Activated CD8-positive, alpha-beta T cell treated with anti-CD3 and anti-CD28 coated beads for 36 hours (primary cell): ENCODE results near the gene KLK6. TPM values are rescaled to one million over a fixed set of nuclear protein-coding genes. Genes with fewer than 3 reads are reported as not detected.

Source experiments
- ATAC-seq: fragments of 200-7000 bp; cut with Tn5 transposase; one replicate; pipeline ENCODE4 v1.10.0; 2021; ENCODE audit warnings: mild to moderate bottlenecking, moderate library complexity
- CTCF ChIA-PET: fragments of 350-600 bp; sonication (Branson Sonifier 250); formaldehyde crosslinking; loops from one replicate; lab custom pipeline; 2021; ENCODE audit warnings: antibody characterized with exemption; lab: Charles Lee
- POLR2A ChIA-PET: fragments of 350-600 bp; sonication (Branson Sonifier 250); formaldehyde crosslinking; loops from one replicate; lab custom pipeline; 2021; ENCODE audit warnings: antibody characterized with exemption; lab: Charles Lee
- DNase-seq: peaks from one replicate; pipeline ENCODE4 v3.0.0-alpha.2; 2020
- H3K27ac Mint-ChIP-seq: one replicate; pipeline ENCODE4 v1.8.0; 2021; ENCODE audit warnings: mild to moderate bottlenecking, mixed read lengths
- H3K27me3 Mint-ChIP-seq: one replicate; pipeline ENCODE4 v1.8.0; 2021; ENCODE audit warnings: mixed read lengths
- H3K36me3 Mint-ChIP-seq: one replicate; pipeline ENCODE4 v1.8.0; 2021; ENCODE audit warnings: low read depth, mixed read lengths
- H3K4me1 Mint-ChIP-seq: one replicate; pipeline ENCODE4 v1.8.0; 2021; ENCODE audit warnings: low read depth, mixed read lengths
- H3K4me3 Mint-ChIP-seq: one replicate; pipeline ENCODE4 v1.8.0; 2021; ENCODE audit warnings: mild to moderate bottlenecking, moderate library complexity, mixed read lengths
- H3K9me3 Mint-ChIP-seq: one replicate; pipeline ENCODE4 v1.8.0; 2021; ENCODE audit warnings: mixed read lengths
- CTCF ChIP-seq: fragments of 200-600 bp; IDR thresholded peaks from one replicate; pipeline ENCODE4 v1.8.0; 2022; ENCODE audit warnings: antibody characterized with exemption, mild to moderate bottlenecking
- intact Hi-C: fragments of 100-400 bp; cut with micrococcal nuclease; formaldehyde crosslinking; loops from one replicate; pipeline ENCODE4 v1.10.0; 2022
- total RNA-seq, 2 experiments: library from RNA; stranded (reverse); gene quantifications; one replicate each; pipeline ENCODE4 v1.2.3, GENCODE V29; 2021

The KLK6 gene
- not detected for total RNA-seq

- TF ChIP-seq CTCF = no peak
- intact Hi-C loops = no loop called here
- ChIA-PET CTCF (no interaction called here), POLR2A (no interaction called here)
- Mint-ChIP-seq H3K4me3 (no peak within 1 kb of the TSS), H3K36me3 (no peaks in the 10 kb centered on the region), H3K9me3 (no peaks in the 10 kb centered on the region), H3K27ac (no peak within 1 kb of the TSS), H3K4me1 (no peaks in the 10 kb centered on the region), H3K27me3 (peaks cover 34% of the 10 kb centered on the region)
- ATAC-seq = no peak
- DNase-seq = no peak
Measured at GRCh38 chr19:50969413-50969760, at the start of gene KLK6. TSS of gene KLK6 (minus strand) at chr19:50969591. CDS start at chr19:50968104, 1,487 bp downstream.

- peaks cover 62% of the 10 kb centered on the region for H3K27me3 Mint-ChIP-seq
- peak overlapping the region; percentile 34 for H3K4me3 Mint-ChIP-seq
- ATAC-seq (no peak), DNase-seq (no peak)
- TF ChIP-seq CTCF = no peak
- peaks cover 14% of the 10 kb centered on the region for H3K4me1 Mint-ChIP-seq
- H3K36me3 Mint-ChIP-seq = no peaks in the 10 kb centered on the region
- POLR2A ChIA-PET = no interaction called here
- intact Hi-C loops = no loop called here
- CTCF ChIA-PET = interaction anchor here (1.1 kb wide), 1 partner anchor 139 kb away, joined by 3 read pairs; no protein-coding TSS in a partner anchor
- no peak overlapping the region for H3K27ac Mint-ChIP-seq
- no peaks in the 10 kb centered on the region for H3K9me3 Mint-ChIP-seq
Measured at GRCh38 chr19:51018745-51019543, 49.6 kb upstream of the KLK6 start.

DNA sequence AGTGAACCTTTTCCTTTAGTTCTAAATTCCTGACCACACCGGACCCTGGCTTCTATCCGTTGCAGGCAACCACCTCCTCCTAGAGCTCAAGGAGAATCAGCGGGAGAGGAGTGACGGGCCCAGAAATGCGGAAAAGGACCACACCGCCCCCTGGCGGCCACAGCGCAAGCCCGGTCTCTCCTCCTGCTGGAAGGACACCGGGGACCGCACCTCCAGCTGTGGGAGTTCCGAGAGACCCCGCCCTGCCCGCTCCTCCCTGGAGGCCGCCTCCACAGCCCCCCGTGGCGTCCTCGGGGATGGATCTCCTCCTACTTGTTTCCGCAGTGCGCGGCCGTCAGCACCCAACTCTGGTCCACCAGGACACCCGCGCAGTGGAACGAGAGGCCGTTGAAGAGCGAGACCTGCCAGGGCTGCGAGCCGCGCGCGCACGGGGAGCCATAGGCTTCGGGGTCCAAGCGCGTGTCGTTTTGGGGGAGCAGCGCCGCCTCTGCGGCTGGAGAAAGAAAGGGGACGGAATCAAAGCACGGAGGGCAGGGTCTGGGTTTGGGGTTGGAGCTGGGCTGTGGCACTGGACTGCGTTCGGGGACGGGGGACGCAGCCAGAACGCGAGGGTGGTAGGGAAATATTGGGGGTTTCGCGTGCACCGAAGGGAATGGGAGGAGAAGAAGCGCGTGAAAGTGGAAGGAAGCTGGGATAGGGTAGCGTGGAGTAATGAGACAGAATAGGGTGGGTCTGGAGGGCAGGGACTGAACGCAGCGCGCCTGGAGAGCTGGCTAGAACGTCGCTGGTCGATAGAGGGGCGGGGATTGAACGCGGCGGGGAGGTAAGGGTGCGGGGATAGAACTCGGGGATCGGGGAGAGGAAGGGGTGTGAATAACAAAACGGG is 47.6 kb upstream of the KLK6 start:
- ChIA-PET CTCF (interaction anchor here (1.0 to 1.6 kb wide), 4 partner anchors 10 to 87 kb away, joined by 3 to 5 read pairs (median 4); no protein-coding TSS in a partner anchor), POLR2A (interaction anchor here (0.6 to 0.8 kb wide), 3 partner anchors 84 to 182 kb away, joined by 3 read pairs; no protein-coding TSS in a partner anchor)
- intact Hi-C loops = no loop called here
- Mint-ChIP-seq H3K4me1 (peaks cover 14% of the 10 kb centered on the region), H3K27me3 (peaks cover 52% of the 10 kb centered on the region), H3K36me3 (no peaks in the 10 kb centered on the region), H3K4me3 (no peak overlapping the region), H3K9me3 (no peaks in the 10 kb centered on the region), H3K27ac (no peak overlapping the region)
- ATAC-seq = no peak
- peak; percentile 31 for DNase-seq
- peak; percentile 49 for TF ChIP-seq CTCF

DNA sequence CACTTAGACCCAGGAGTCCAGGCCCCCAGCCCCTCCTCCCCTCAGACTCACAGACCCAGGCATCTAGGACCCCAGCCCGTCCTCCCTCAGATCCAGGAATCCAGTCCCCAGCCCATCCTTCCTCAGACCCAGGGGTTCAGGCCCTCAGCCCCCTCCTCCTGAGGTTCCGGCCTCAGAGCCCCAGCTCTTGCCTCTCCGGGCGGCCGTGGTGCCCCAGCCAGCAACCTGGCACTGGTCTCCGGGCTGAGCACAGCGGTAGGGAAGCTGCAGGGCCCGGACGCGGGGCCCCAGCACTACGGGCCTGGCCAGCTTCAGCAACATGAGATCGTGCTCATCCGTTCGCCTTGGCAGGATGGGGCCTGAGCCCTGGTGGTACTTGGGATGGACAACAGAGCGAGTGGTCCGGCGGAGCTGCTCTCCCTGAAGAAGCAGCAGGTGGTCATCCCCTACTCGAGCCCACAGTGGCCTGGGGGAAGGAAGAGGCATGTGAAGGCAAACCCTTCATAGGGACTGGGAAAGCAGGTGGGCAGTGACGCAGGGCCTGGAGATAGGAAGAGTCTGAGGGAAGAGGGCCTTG is 46.4 kb upstream of the KLK6 start:
- Mint-ChIP-seq H3K4me3 (no peak overlapping the region), H3K4me1 (peaks cover 14% of the 10 kb centered on the region), H3K36me3 (no peaks in the 10 kb centered on the region), H3K27ac (no peak overlapping the region), H3K9me3 (no peaks in the 10 kb centered on the region), H3K27me3 (peaks cover 55% of the 10 kb centered on the region)
- intact Hi-C loops = no loop called here
- POLR2A ChIA-PET = no interaction called here
- ATAC-seq (no peak), DNase-seq (no peak)
- CTCF ChIA-PET = interaction anchor here (1.0 kb wide), 1 partner anchor 12 kb away, joined by 3 read pairs; no protein-coding TSS in a partner anchor
- no peak for TF ChIP-seq CTCF
